Medulla oblongata (tissue), 1 donor: ENCODE results near the gene CIAO2B.

Experiments
- DNase-seq: peaks from one replicate; pipeline ENCODE4 v3.0.0-alpha.2; 2015; ENCODE audit errors: extremely low spot score

CIAO2B gene

GRCh38 chr16:66920299-66920590 lies 14.0 kb downstream of the CIAO2B start:
- DNase-seq = no peak

GRCh38 chr16:66919569-66920298 lies 14.5 kb downstream of the CIAO2B start:
- DNase-seq = no peak

- DNase-seq = no peak
These were observed 15.2 kb downstream of the CIAO2B start, which contains the start of gene CDH16 for GRCh38 chr16:66918803-66919568. CDH16 (minus strand) TSS chr16:66918885; CDS start chr16:66918065, 820 bp downstream.

- DNase-seq = no peak
These were observed 15.8 kb downstream of the CIAO2B start for GRCh38 chr16:66918355-66918754.

GRCh38 chr16:66917741-66918140 lies 16.5 kb downstream of the CIAO2B start:
- DNase-seq = no peak

- no peak for DNase-seq
These were observed 17.7 kb downstream of the CIAO2B start for GRCh38 chr16:66916518-66916917.

GRCh38 chr16:66915041-66915440 lies 19.2 kb downstream of the CIAO2B start:
- DNase-seq = no peak

GRCh38 chr16:66914541-66914940 lies 19.7 kb downstream of the CIAO2B start:
- no peak for DNase-seq

- DNase-seq = no peak
These were observed 20.5 kb downstream of the CIAO2B start for GRCh38 chr16:66913711-66914110.

- DNase-seq = no peak
These were observed 21.1 kb downstream of the CIAO2B start for GRCh38 chr16:66913081-66913480.

GRCh38 chr16:66911801-66912200 lies 22.4 kb downstream of the CIAO2B start:
- DNase-seq = no peak

- DNase-seq = no peak
These were observed 23.1 kb downstream of the CIAO2B start for GRCh38 chr16:66911112-66911511.

GRCh38 chr16:66910175-66910940 lies 23.8 kb downstream of the CIAO2B start:
- no peak for DNase-seq

GRCh38 chr16:66908762-66909559 lies 25.2 kb downstream of the CIAO2B start:
- no peak for DNase-seq

- DNase-seq = no peak
These were observed 26.1 kb downstream of the CIAO2B start for GRCh38 chr16:66908116-66908515.

- DNase-seq = no peak
These were observed 27.0 kb downstream of the CIAO2B start for GRCh38 chr16:66906916-66907836.

- no peak for DNase-seq
These were observed 28.3 kb downstream of the CIAO2B start for GRCh38 chr16:66905633-66906539.

- DNase-seq = no peak
These were observed 29.2 kb downstream of the CIAO2B start for GRCh38 chr16:66904846-66905632.

- no peak for DNase-seq
These were observed 29.8 kb downstream of the CIAO2B start for GRCh38 chr16:66904428-66904845.
